ENCODE results near the gene MYO1E.

The MYO1E gene

DNA sequence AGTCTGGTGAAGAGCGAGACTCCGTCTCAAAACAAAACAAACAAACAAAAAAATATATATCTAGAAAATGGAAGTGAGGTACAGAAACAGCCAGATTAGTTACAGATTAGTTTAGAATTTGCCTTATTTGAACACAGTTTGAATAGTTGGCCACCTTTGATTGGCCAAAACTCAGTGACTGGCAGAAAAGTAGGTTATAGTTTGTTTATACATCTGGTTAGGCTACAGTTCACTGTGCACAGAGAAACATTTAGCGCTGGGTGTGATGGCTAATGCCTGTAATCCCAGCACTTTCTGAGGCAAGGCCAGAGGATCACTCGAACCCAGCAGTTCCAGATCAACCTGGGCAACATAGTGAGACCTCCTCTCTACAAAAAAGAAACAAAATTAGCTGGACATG lies 114.4 kb downstream of the MYO1E start:
- DNase-seq = no peak

GRCh38 chr15:59257140-59257539 lies 115.5 kb downstream of the MYO1E start:
- DNase-seq = no peak

DNA sequence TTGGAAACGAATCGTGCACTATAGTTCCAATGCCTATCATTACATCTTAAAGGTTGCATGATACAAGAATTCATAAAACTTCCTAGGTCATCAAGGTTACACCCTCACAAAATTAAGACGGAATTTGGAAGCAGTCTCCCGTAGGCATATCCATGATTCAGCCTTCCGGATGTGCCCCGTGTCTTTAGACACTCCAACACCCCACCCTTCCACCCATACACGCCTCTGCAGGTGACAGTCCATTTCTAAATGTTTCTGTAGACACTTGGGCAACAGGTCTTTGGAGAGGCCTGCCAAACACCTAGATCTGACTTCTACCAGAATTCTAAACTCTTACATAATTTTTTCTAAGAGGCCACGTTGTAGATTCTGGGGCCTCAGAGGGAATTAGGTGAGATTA lies 116.2 kb downstream of the MYO1E start:
- no peak for DNase-seq

DNA sequence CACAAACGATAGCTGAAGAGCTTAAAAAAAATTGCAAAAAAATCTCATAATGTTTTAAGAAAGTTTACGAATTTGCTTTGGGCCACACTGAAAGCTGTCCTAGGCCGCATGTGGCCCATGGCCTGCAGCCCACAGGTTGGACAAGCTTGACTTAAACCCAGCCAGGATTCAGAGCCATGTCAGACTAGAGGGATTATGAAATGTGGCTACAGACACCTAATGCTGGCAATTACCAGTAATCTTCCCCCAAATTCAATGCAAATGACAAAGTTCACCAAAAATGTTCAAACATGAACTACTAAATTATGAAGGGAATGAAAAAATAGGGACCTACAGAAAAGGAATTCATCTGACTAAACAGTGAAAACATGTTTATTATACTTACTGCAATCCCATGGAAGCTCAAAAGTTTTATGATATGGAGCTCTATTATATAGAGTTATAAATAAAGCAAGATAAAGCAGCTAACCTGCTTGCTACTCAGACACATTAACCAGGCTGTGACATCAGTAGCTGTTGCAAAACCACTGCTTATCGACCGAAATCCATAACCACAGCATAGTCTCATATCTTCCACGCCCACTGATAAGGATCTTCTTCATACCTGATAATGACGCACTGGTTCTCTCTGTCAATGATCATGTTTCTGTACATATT lies 116.9 kb downstream of the MYO1E start:
- DNase-seq = no peak

DNA sequence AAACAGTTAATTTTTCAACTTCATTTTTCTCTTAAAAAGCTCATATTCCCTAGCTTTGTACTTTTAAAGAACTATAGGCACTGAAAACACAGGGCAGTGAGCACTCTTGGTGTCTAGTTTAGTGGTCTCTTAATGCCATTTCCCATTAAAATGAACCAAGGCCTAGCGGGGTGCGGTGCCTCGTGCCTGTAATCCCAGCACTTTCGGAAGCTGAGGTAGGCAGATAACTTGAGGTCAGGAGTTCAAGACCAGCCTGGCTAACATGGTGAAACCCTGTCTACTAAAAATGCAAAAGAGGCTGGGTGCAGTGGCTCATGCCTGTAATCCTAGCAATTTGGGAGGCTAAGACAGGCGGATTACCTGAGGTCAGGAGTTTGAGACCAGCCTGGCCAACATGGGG lies 120.5 kb downstream of the MYO1E start:
- DNase-seq = no peak

GRCh38 chr15:59251001-59251845 lies 121.4 kb downstream of the MYO1E start:
- no peak for DNase-seq

DNA sequence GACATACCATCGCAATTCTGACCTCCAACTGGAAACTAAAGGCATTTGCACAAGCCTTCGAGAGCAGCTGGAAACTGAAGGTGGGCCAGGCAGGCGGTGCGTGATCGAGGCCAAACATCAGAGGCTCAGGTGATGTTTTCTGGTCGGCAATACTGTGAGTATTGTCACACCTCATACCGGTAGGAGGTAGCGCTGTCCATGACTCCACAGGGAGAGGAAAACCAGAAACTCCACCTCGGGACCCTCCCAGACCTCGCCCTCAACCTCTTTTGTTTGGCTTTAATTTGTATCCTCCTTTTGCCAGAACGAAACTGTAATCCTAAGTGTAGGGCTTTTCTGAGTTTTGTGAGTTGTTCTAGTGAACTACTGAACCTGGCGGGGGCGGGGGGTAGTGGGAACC lies 122.4 kb downstream of the MYO1E start:
- DNase-seq = no peak

DNA sequence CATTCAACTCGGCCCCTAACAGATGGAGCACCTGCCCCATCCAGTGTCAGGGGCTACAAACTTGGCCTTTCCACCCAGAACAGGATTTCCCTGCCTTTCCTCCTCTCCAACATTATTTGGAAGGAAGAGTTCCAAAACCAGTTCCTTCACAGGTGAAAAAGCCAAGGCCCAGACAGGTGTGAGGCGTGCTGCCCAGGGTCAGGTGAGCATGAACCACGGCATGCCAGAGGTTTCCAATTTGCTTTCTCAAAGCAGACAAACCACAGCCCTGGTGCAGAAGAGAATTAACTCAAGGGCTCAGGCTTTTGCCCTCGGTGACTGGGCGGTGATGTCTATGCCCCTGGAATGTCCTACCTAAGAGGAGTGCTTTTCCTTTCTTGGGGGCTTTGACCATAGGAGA lies 122.9 kb downstream of the MYO1E start:
- no peak for DNase-seq

DNA sequence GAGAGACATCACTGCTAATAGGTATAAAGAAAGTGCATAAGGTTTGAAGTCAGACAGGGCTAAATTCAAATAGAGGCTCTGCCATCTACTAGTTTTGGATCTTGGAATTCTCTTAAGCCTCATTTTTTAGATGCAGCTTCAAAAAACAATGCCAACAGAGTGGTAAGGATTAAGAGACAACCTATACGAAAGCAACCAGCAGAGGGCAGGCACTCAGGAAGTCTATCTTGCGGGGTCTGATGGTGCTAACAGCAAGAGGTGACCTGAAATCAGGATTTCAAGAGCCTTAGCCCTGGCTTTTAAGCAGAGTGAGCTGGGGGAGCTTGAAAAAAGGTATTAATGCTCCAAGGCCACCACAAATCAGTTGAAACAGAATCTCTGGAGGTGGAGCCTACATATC lies 125.3 kb downstream of the MYO1E start:
- peak; percentile 56 for DNase-seq

DNA sequence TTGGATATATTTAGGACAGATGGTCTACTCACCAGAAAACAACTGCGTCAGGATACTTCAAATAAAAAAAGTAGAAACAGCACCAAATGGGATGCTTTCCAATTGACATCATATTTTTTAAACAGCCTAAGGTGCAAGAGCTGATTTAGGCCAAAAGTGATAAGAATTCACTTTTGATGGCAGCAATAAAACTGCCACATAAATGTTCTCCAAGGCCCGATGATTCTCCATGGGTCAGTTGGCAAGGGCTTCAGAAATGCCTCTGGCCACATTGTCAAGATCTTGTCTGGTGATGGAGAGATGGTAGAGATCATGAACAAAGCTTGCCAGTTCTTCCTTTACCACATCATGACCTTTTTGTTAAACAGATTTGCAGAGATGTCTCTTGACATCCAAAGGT lies 127.1 kb downstream of the MYO1E start:
- no peak for DNase-seq

DNA sequence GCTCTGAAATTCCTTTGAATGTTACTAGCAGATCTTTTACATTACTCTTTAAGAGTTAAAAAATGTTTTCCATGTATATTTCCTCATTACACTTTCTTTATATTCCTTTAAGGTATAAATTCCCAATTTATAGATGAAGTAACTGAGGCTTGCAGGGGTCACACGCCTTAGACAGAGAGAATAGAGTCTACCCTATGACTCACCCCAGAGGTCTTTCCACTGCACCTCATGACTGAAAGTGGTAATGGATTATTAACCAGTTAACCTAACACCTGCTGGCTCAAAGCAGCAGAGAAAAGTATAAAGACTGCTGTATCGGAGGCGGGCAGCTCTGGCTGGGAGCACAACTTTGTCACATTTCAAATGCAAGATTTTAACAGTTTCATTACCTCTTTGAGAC lies 128.3 kb downstream of the MYO1E start:
- no peak for DNase-seq

DNA sequence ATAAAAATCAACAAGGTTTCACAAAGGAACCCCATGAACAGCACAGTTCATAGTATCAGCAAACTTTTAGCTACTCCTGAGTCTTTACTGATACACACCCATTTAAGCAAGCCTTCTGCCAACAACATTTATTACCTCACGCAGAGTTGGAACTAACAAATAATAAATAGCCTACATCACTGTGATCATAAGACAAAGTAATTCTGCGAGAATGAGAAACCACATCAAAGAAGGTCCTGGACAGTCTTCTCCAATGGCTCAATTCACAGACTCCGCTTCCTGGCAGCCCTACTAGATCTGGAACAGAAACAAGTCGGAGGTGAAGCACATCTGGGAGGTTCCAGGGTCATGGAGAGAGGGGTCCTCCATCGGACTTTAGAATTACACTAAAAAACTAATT lies 129.0 kb downstream of the MYO1E start:
- DNase-seq = no peak

GRCh38 chr15:59242649-59243048 lies 130.0 kb downstream of the MYO1E start:
- no peak for DNase-seq

DNA sequence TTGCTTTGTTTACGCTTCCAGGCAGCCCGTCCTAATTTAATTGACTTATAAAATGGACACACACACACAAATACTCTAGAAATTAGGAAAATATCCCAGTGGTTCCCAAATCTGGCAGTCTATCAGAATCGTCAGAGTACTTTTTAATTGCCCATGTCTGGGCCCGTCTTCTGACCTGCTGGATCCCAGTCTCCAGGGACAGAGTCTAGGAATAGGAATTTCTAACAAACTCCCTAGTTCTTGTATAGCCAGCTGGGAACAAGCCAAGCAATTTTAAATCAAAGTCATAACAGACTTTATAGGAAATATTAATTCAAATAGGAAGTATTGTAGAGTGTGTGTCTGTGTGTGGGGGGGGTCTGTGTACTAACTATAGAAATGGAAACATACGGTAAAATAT lies 132.6 kb downstream of the MYO1E start:
- no peak for DNase-seq

DNA sequence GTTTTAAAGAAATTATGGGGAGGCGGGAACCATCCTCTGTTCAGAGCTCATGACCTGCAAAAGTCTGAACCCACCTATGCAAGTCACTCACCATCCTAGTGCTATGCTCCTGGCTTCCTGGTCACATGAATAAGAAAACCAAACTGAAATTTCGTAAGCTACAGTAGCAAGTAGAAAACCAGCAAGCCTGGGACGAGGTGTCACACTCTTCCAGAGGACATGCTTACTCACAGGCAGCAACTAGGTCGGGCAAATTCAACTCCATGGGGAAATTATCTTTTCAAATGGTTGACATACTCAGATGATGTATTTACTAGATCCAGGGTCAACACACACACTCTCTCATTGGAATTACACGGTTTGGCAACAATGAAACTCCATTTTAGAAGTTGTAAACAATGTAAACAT lies 134.7 kb downstream of the MYO1E start:
- no peak for DNase-seq

DNA sequence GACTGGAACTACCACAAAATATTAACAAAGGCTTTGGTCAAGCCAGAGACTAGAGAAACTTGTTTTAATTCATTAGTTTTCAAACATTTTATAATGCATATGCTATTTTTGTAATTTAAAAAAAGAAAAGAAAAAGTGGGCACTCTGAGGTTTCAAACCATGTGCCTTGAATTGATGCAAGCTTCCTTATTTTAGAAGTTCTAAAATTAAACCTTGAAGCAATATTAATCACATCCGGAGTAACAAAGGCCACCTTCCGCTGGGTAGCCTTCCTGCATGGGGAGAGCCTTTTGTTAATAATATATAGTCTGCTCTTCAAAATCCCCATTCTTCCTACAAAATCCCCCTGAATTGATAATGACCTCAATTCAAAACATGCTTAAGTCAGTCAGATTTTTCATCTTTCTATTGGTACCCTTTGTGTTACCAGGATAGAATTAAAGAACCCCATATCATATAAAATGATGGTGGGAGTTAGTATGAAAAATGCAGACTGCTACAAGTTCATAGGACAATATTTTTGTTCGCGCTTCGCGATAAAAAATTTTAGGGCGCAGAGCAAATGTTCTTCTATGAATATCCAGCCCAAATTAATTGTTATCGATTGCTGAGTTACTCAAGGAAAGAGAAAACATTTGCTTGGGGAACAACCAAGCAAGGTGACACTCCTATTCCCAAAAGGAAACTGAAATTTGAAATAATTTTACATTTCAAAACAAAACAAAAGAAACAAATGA lies 135.4 kb downstream of the MYO1E start:
- DNase-seq = no peak

DNA sequence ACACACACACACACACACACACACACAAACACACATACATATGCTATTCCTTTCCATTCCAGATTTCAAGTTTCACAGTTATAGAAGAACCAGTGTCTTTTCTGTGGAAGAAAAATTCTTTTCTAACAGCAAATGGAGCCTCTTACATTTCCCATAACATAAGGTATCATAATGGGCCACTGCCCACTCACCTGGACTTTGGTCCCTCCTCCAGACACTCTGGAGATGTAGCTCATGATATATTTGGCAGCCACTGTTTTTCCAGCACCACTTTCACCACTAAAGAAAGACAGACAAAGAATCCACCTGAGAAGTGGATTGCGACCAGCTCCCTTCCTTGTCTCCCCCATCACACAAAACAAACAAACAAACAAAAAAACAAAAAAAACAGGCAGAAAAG lies 136.3 kb downstream of the MYO1E start:
- no peak for DNase-seq

DNA sequence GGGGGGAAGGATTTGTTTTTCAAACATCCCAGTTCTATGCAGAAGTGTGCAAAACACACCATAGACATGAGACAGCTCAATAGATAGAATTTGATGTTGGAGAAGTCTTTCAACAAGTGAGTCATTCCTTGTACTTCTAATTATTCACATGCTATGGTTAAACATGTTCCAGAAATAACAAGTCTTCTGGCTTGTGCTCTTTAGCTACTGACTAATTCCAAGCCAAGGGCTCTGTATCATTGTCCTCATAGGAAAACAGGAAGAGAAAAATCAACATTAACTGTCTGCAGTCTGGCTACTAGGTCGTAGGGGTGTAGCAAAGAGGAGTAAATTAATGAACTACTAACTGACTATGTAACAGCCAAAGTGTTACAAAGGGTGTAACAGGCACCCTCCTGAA lies 140.2 kb downstream of the MYO1E start:
- DNase-seq = no peak

- no peak for DNase-seq
These were observed 142.1 kb downstream of the MYO1E start for GRCh38 chr15:59230531-59231055.

- DNase-seq = no peak
These were observed 143.2 kb downstream of the MYO1E start for GRCh38 chr15:59229453-59229852.

DNA sequence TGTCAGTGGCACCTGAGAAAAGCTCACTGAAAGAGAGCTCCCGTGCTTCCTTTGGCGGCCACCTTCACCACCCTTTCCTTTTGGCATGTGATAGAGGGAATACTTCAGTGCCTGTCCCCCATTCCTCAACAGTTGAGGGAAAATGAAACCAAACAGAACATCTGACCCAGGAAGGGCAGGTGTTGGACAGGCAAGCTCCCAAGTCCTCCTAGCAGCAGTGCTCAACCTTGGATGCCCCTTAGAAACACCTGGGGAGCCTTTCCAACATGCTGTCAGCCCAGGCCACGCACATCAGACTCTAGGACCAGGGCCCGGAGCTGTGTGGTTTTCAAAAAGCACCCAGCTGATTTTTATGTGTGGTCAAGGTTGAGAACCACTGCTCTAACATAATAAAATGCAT lies 143.7 kb downstream of the MYO1E start:
- no peak for DNase-seq

- DNase-seq = no peak
These were observed 145.7 kb downstream of the MYO1E start for GRCh38 chr15:59227021-59227420.

DNA sequence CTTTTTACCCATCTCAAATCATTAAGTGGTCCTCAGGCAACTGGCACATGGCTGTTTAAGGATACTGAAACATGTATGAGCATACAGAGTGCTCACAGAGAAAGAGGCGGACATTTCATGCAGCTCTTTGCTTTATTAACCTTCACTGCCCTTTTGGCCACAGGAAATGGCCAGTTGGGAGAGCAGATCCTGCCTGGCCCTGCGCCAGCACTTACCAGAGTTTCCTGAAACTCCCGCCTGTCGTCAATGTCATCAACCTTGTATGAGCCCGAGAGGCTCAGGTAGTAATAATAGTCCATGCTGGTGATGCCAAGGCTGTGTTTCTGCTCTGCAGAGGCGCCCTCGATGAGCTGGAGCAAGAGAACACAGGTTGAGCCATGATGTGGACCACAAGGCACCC lies 148.2 kb downstream of the MYO1E start:
- no peak for DNase-seq

DNA sequence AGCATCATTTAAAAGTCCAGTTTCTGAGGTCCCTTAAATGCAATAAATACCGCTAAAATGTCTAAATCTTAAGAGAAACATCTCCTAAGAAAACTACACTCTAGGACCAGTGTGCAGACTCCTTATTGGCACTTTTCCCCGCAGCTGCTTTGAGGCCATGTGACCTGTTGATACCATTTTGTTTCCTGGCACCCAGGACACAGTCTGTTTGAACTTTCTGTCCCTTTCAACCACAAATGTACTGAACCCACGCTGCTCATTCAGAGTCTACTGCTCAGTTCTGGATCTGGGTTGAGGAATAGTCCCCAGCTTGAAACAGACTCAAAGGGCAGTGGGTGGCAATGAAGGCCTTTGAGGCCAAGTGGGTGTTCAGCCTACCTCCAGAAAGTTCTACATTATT lies 148.9 kb downstream of the MYO1E start:
- DNase-seq = no peak

Data from COR-L47 (cell line).